HepG2 (cell line): ENCODE data around the gene ANO2. TPM values are rescaled to one million over a fixed set of nuclear protein-coding genes. Genes with fewer than 3 reads are reported as not detected.

Experiments
- DNMT3B ChIP-seq: conservative IDR thresholded peaks from 2 replicates; pipeline ENCODE4 v1.6.1; 2016; ENCODE audit warnings: missing biosample characterization, control low read depth
- EHMT2 ChIP-seq: fragments of 200-600 bp; sonication (generic); IDR thresholded peaks from 2 replicates; pipeline ENCODE4 v1.7.0; 2017; ENCODE audit warnings: antibody characterized with exemption, low read depth, low read length, borderline replicate concordance
- FOXJ3 ChIP-seq: sonication (generic); formaldehyde crosslinking; IDR thresholded peaks from 2 replicates; pipeline ENCODE4 v1.4.0; 2020; ENCODE audit warnings: missing genetic modification reagents, mild to moderate bottlenecking, borderline replicate concordance
- HMGXB4 ChIP-seq, 2 experiments: sonication (generic) in 1 of 2; formaldehyde crosslinking in 1 of 2; IDR thresholded peaks; 2 replicates each; pipeline versions ENCODE4 v1.4.0 to v1.6.1; 2018 to 2020; ENCODE audit warnings: missing genetic modification reagents in 2 of 2, borderline replicate concordance in 1 of 2, low read depth in 1 of 2, mild to moderate bottlenecking in 1 of 2, missing biosample characterization in 1 of 2
- KDM2A ChIP-seq: sonication (generic); formaldehyde crosslinking; IDR thresholded peaks from 2 replicates; pipeline ENCODE4 v1.4.0; 2020; ENCODE audit warnings: low read depth, missing genetic modification reagents, borderline replicate concordance
- MED8 ChIP-seq: sonication (generic); formaldehyde crosslinking; IDR thresholded peaks from 2 replicates; pipeline ENCODE4 v1.8.1; 2023; ENCODE audit warnings: mild to moderate bottlenecking, missing genetic modification reagents; ENCODE audit not compliant: insufficient replicate concordance
- MTERF4 ChIP-seq: sonication (generic); formaldehyde crosslinking; IDR thresholded peaks from 2 replicates; pipeline ENCODE4 v1.8.0; 2023; ENCODE audit warnings: mild to moderate bottlenecking, missing genetic modification reagents
- NCOA1 ChIP-seq: sonication (generic); formaldehyde crosslinking; IDR thresholded peaks from 2 replicates; pipeline ENCODE4 v1.9.0; 2021; ENCODE audit warnings: missing genetic modification reagents
- NONO ChIP-seq, 2 experiments: fragments of 450-650 bp in 1 of 2; sonication (generic) in 1 of 2; formaldehyde crosslinking in 1 of 2; IDR thresholded peaks in 1 of 2; conservative IDR thresholded peaks in 1 of 2; 2 replicates each; pipeline versions ENCODE4 v1.6.1 to v1.8.0; 2017 to 2022; ENCODE audit warnings: mild to moderate bottlenecking in 1 of 2, missing genetic modification reagents in 1 of 2, moderate library complexity in 1 of 2
- NR2F1 ChIP-seq, 2 experiments: fragments of 450-650 bp in 1 of 2; formaldehyde crosslinking in 1 of 2; IDR thresholded peaks; 2 replicates each; pipeline versions ENCODE4 v1.5.0 to v1.6.1; 2016 to 2020; ENCODE audit warnings: mild to moderate bottlenecking in 1 of 2, missing compliant biosample characterization in 1 of 2, missing genetic modification reagents in 1 of 2, moderate library complexity in 1 of 2
- PHB2 ChIP-seq: fragments of 450-650 bp; IDR thresholded peaks from 2 replicates; pipeline ENCODE4 v1.6.1; 2018; ENCODE audit not compliant: partially characterized antibody
- SALL1 ChIP-seq: sonication (generic); formaldehyde crosslinking; IDR thresholded peaks from 2 replicates; pipeline ENCODE4 v1.8.0; 2022; ENCODE audit warnings: mild to moderate bottlenecking, missing genetic modification reagents
- TRAFD1 ChIP-seq: sonication (generic); formaldehyde crosslinking; IDR thresholded peaks from 2 replicates; pipeline ENCODE4 v1.5.1; 2020; ENCODE audit warnings: missing genetic modification reagents, mild to moderate bottlenecking, borderline replicate concordance
- UBTF ChIP-seq: sonication (generic); formaldehyde crosslinking; IDR thresholded peaks from 2 replicates; pipeline ENCODE4 v1.4.0; 2020; ENCODE audit warnings: mild to moderate bottlenecking, missing genetic modification reagents
- XRCC5 ChIP-seq: fragments of 200-400 bp; formaldehyde crosslinking; optimal IDR thresholded peaks from 2 replicates; pipeline ENCODE3; 2017; ENCODE audit warnings: mild to moderate bottlenecking, low read length
- ZC3H4 ChIP-seq: sonication (generic); formaldehyde crosslinking; IDR thresholded peaks from 2 replicates; pipeline ENCODE4 v1.4.0; 2020; ENCODE audit warnings: missing genetic modification reagents, borderline replicate concordance
- ZFX ChIP-seq: sonication (generic); formaldehyde crosslinking; IDR thresholded peaks from 2 replicates; pipeline ENCODE4 v1.4.0; 2020; ENCODE audit warnings: mild to moderate bottlenecking, low read depth, missing genetic modification reagents, moderate library complexity
- ZGPAT ChIP-seq: IDR thresholded peaks from 2 replicates; pipeline ENCODE4 v1.6.1; 2016; ENCODE audit warnings: mild to moderate bottlenecking
- ZNF326 ChIP-seq: sonication (generic); formaldehyde crosslinking; IDR thresholded peaks from 2 replicates; pipeline ENCODE4 v1.4.0; 2020; ENCODE audit warnings: missing genetic modification reagents, borderline replicate concordance
- ZNF343 ChIP-seq: sonication (generic); formaldehyde crosslinking; IDR thresholded peaks from 2 replicates; pipeline ENCODE4 v1.4.0; 2020; ENCODE audit warnings: mild to moderate bottlenecking, missing genetic modification reagents
- ZNF782 ChIP-seq: sonication (generic); formaldehyde crosslinking; IDR thresholded peaks from 2 replicates; pipeline ENCODE4 v1.4.0; 2020; ENCODE audit warnings: missing genetic modification reagents, mild to moderate bottlenecking, borderline replicate concordance
- polyA plus RNA-seq, 8 experiments: library from polyadenylated mRNA; depleted of rRNA in 3 of 8; stranded (reverse) in 7 of 8; unstranded in 1 of 8; fragments of >200 nt; fragmentation: Illumina TruSeq in 4 of 8; extraction: Trizol in 4 of 8; gene quantifications; 2 replicates each; pipeline versions ENCODE4 v1.2.1 to v1.2.3, GENCODE V29; 2011 to 2016; ENCODE audit warnings: low read depth in 4 of 8, missing spikeins in 1 of 8, mixed read lengths in 1 of 8; ENCODE audit not compliant: insufficient read depth in 1 of 8
- total RNA-seq, 5 experiments: library from RNA; depleted of rRNA; stranded (reverse); fragments of >200 nt; fragmentation: Illumina TruSeq; extraction: Trizol; gene quantifications; 2 replicates each; pipeline ENCODE4 v1.2.3, GENCODE V29; 2016; ENCODE audit warnings: low read depth in 1 of 5

ANO2 gene
- total and polyA plus RNA-seq, 2 of the 13 experiments (the other 11 are each of a cell fraction or from before 2014, with no cell fraction given) = 0.18 TPM; not detected in 1

GRCh38 chr12:5988659-5989116 lies 43.6 kb upstream of the ANO2 start (continued):
- TF ChIP-seq TRAFD1 (CRISPR knock-in tag) = no peak
- no peak for TF ChIP-seq NONO (IDR thresholded peaks at IDR 0.05)
- peak; percentile 30; the same call in 1 of the 2 replicates for TF ChIP-seq NONO (CRISPR knock-in tag; conservative IDR thresholded peaks at IDR 0.05)
- TF ChIP-seq EHMT2 = no peak
- no peak for TF ChIP-seq NR2F1 (CRISPR knock-in tag; IDR thresholded peaks at IDR 0.05)
- TF ChIP-seq ZFX (CRISPR knock-in tag) = peak; percentile 64
- no peak for TF ChIP-seq ZNF782
- peak; percentile 40; the same call in 1 of the 2 replicates for TF ChIP-seq SALL1
- no peak for TF ChIP-seq FOXJ3 (CRISPR knock-in tag)
- no peak for TF ChIP-seq ZNF326
- no peak for TF ChIP-seq NCOA1 (CRISPR knock-in tag)
- no peak for TF ChIP-seq MED8
- TF ChIP-seq ZC3H4 (CRISPR knock-in tag) = no peak
- TF ChIP-seq ZNF343 (CRISPR knock-in tag) = no peak
- peak; percentile 75 for TF ChIP-seq XRCC5
- no peak; the same call in 1 of the 2 replicates for TF ChIP-seq UBTF (CRISPR knock-in tag)
- TF ChIP-seq HMGXB4 (CRISPR knock-in tag; IDR thresholded peaks at IDR 0.05; ENCODE audit: borderline replicate concordance in 1 of 2, low read depth in 1 of 2) = peak in 1 of 2 experiments; percentile 30; a peak in 1 of 4 replicates
- peak; percentile 29; the same call in 1 of the 2 replicates for TF ChIP-seq ZGPAT (CRISPR knock-in tag)
- no peak for TF ChIP-seq PHB2
- TF ChIP-seq DNMT3B (CRISPR knock-in tag) = no peak
- peak; percentile 53; the same call in 1 of the 2 replicates for TF ChIP-seq KDM2A
- TF ChIP-seq MTERF4 = no peak
